ENCODE data around the gene ZNF710. TPM values are rescaled to one million over a fixed set of nuclear protein-coding genes. Genes with fewer than 3 reads are reported as not detected.

Gene ZNF710
- total RNA-seq, 3 donors from 2014 or later (not counting 1 experiment from before 2014, with no cell fraction given): 26.5 to 43.1 (median 26.6) TPM

DNA sequence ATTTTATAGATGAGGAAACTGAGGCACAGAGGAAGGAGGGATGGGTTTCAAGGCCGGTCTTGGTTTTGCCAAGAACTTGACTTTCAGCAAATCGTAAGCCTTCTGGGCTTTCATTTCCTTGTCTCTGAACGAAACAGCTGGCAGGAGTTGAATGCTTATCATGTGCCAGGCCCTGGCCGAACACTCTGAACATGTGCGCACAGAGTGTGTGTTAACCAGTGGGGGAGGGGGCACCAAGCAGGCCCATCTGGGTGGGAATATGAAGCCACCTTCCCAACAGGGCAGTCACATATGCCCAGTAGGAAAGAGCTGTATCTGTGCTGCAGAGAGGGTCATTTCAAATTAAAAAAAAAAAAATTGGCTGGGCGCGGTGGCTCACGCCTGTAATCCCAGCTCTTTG lies 29.3 kb downstream of the ZNF710 start:
- WGBS (ENCODE audit: insufficient coverage): 96% methylated on average over 8 of the region's 8 CpGs
- H3K4me1 Mint-ChIP-seq: peaks cover 56 to 57% of the 10 kb centered on the region in 2 donors
- H3K9me3 Mint-ChIP-seq: no peaks in the 10 kb centered on the region
- Histone ChIP-seq H3K27ac (ENCODE audit: low read length) (no peak overlapping the region), H3K36me3 (ENCODE audit: control insufficient read depth, insufficient read depth, low read length) (no peaks in the 10 kb centered on the region), H3K9me3 (ENCODE audit: control insufficient read depth, insufficient read depth, low read length) (no peaks in the 10 kb centered on the region), H3K4me3 (ENCODE audit: low read length) (no peak overlapping the region), H3K4me1 (ENCODE audit: control insufficient read depth, insufficient read depth, low read length) (peaks cover 48% of the 10 kb centered on the region), H3K27me3 (ENCODE audit: control insufficient read depth, insufficient read depth, low read length) (no peaks in the 10 kb centered on the region)
- no peak for DNase-seq
- peak overlapping the region; percentile 17 for H3K4me3 Mint-ChIP-seq
- no peaks in the 10 kb centered on the region for H3K36me3 Mint-ChIP-seq
- H3K27me3 Mint-ChIP-seq (ENCODE audit: low read depth in 2 of 2): no peaks in the 10 kb centered on the region
- H3K27ac Mint-ChIP-seq: no peak overlapping the region
- TF ChIP-seq, protein P1, sequence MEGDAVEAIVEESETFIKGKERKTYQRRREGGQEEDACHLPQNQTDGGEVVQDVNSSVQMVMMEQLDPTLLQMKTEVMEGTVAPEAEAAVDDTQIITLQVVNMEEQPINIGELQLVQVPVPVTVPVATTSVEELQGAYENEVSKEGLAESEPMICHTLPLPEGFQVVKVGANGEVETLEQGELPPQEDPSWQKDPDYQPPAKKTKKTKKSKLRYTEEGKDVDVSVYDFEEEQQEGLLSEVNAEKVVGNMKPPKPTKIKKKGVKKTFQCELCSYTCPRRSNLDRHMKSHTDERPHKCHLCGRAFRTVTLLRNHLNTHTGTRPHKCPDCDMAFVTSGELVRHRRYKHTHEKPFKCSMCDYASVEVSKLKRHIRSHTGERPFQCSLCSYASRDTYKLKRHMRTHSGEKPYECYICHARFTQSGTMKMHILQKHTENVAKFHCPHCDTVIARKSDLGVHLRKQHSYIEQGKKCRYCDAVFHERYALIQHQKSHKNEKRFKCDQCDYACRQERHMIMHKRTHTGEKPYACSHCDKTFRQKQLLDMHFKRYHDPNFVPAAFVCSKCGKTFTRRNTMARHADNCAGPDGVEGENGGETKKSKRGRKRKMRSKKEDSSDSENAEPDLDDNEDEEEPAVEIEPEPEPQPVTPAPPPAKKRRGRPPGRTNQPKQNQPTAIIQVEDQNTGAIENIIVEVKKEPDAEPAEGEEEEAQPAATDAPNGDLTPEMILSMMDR (IDR thresholded peaks at IDR 0.05): no peak
- intact Hi-C loops (cut with micrococcal nuclease): loop anchor here (10.0 kb wide), 1 partner anchor 374 kb away; no protein-coding TSS in a partner anchor
- no peak for ATAC-seq

DNA sequence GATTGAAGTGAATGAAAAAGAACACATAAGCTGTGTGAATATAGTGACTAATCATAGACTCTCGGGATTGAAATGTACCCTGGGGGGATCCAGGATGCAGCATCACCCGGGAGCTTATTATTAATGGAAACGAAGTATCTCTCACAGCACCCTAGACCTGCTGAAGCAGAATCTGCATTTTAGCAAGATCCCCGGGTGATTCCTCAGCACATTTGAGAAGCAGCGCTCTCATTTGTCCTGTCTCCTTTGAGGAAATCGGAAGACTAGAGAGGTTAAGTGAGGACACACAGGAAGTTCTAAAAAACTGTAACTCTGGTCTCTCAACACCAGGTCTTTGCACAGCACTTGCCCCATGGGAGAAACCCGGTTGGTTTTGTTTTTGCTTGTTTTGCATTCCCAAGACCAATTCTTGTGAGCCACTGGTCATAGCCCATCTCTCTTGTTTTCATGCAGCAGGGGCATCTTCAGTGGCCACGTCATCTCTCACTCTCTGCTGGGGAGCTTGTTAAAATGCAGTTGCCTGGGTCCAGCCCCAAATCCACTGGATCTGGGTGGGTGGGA lies 30.2 kb downstream of the ZNF710 start:
- peak in 1 of 2 donors; percentile 60 for DNase-seq
- peaks cover 57% of the 10 kb centered on the region for H3K4me1 ChIP-seq (ENCODE audit: control insufficient read depth, insufficient read depth, low read length)
- intact Hi-C loops (cut with micrococcal nuclease): loop anchor here (10.0 kb wide), 1 partner anchor 373 kb away; no protein-coding TSS in a partner anchor

DNA sequence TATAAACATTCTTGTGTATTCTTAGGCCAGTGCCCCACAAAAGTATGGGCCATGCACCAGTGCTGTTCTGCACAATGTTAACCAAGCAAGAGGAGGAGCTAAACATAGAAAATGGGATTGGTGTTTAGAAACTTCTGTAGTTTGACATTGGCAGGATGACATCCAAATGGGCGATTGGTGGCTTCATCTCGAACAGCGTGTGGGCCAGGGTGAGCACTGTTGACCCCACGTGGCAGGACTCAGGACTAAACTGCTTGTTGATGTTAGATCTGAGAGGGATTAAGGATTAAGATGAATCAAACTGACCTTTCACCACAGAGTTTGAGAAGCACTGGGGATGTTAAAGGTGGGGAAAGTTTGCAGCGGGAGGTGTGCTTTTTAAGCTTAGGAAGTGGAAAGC lies 31.9 kb downstream of the ZNF710 start:
- Histone ChIP-seq H3K4me3 (ENCODE audit: low read length) (no peak overlapping the region), H3K4me1 (ENCODE audit: control insufficient read depth, insufficient read depth, low read length) (peaks cover 74% of the 10 kb centered on the region), H3K27me3 (ENCODE audit: control insufficient read depth, insufficient read depth, low read length) (no peaks in the 10 kb centered on the region), H3K36me3 (ENCODE audit: control insufficient read depth, insufficient read depth, low read length) (no peaks in the 10 kb centered on the region), H3K27ac (ENCODE audit: low read length) (no peak overlapping the region), H3K9me3 (ENCODE audit: control insufficient read depth, insufficient read depth, low read length) (no peaks in the 10 kb centered on the region)
- no peaks in the 10 kb centered on the region for H3K9me3 Mint-ChIP-seq
- H3K4me1 Mint-ChIP-seq: peaks cover 73 to 83% of the 10 kb centered on the region in 2 donors
- H3K27me3 Mint-ChIP-seq (ENCODE audit: low read depth in 2 of 2): no peaks in the 10 kb centered on the region
- TF ChIP-seq, protein P1 (IDR thresholded peaks at IDR 0.05): no peak
- ATAC-seq (no peak), DNase-seq (no peak)
- WGBS (ENCODE audit: insufficient coverage): 95% methylated on average over 5 of the region's 5 CpGs
- peak overlapping the region; percentile 47 for H3K4me3 Mint-ChIP-seq
- H3K27ac Mint-ChIP-seq: peak overlapping the region; percentile 88 to 92
- intact Hi-C loops (cut with micrococcal nuclease): loop anchor here (10.0 kb wide), 1 partner anchor 372 kb away; no protein-coding TSS in a partner anchor
- no peaks in the 10 kb centered on the region for H3K36me3 Mint-ChIP-seq

More for the DNA sequence above, 30.2 kb downstream of the ZNF710 start:
- Mint-ChIP-seq H3K4me1 (peaks cover 58 to 66% of the 10 kb centered on the region in 2 donors), H3K9me3 (no peaks in the 10 kb centered on the region), H3K36me3 (no peaks in the 10 kb centered on the region), H3K4me3 (peak overlapping the region; percentile 75), H3K27me3 (ENCODE audit: low read depth in 2 of 2) (no peaks in the 10 kb centered on the region), H3K27ac (peak overlapping the region; percentile 88 to 92)
- WGBS (ENCODE audit: insufficient coverage): 22% methylated on average over 8 of the region's 8 CpGs
- ATAC-seq: peak; percentile 28 to 33 (median 30)
- no peak overlapping the region for H3K4me3 ChIP-seq (ENCODE audit: low read length)
- no peaks in the 10 kb centered on the region for H3K36me3 ChIP-seq (ENCODE audit: control insufficient read depth, insufficient read depth, low read length)
- H3K9me3 ChIP-seq (ENCODE audit: control insufficient read depth, insufficient read depth, low read length): no peaks in the 10 kb centered on the region
- no peaks in the 10 kb centered on the region for H3K27me3 ChIP-seq (ENCODE audit: control insufficient read depth, insufficient read depth, low read length)
- H3K27ac ChIP-seq (ENCODE audit: low read length): peak overlapping the region; percentile 35
- TF ChIP-seq, protein P1 (IDR thresholded peaks at IDR 0.05): no peak
